ENCODE results near the gene TRIM39.

GRCh38 chr6:30352550-30352949 is 25.8 kb downstream of the TRIM39 start:
- TF ChIP-seq, protein P1, sequence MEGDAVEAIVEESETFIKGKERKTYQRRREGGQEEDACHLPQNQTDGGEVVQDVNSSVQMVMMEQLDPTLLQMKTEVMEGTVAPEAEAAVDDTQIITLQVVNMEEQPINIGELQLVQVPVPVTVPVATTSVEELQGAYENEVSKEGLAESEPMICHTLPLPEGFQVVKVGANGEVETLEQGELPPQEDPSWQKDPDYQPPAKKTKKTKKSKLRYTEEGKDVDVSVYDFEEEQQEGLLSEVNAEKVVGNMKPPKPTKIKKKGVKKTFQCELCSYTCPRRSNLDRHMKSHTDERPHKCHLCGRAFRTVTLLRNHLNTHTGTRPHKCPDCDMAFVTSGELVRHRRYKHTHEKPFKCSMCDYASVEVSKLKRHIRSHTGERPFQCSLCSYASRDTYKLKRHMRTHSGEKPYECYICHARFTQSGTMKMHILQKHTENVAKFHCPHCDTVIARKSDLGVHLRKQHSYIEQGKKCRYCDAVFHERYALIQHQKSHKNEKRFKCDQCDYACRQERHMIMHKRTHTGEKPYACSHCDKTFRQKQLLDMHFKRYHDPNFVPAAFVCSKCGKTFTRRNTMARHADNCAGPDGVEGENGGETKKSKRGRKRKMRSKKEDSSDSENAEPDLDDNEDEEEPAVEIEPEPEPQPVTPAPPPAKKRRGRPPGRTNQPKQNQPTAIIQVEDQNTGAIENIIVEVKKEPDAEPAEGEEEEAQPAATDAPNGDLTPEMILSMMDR (IDR thresholded peaks at IDR 0.05 in 8 of 11, conservative IDR thresholded peaks at IDR 0.05 in 3 of 11), result no peak
- no peak for TF ChIP-seq POLR2A (IDR thresholded peaks at IDR 0.05)
- no peak for TF ChIP-seq POLR2AphosphoS5 (IDR thresholded peaks at IDR 0.05)

Data from spleen (tissue), 7 donors.